Upper lobe of left lung (tissue), 4 donors: Measurements from ENCODE around the gene CATSPERZ.

ENCODE experiments used
- EP300 ChIP-seq, 4 donors: sonication (generic); formaldehyde crosslinking; IDR thresholded peaks; one replicate each; pipeline ENCODE4 v1.5.1; 2017; ENCODE audit warnings: antibody characterized with exemption in 4 of 4, control low read depth in 2 of 4
- POLR2A ChIP-seq, 4 donors: fragments of 450-650 bp; IDR thresholded peaks; one replicate each; pipeline ENCODE4 v1.5.1; 2016 to 2017; ENCODE audit warnings: antibody characterized with exemption in 4 of 4, mild to moderate bottlenecking in 2 of 4
- POLR2AphosphoS5 ChIP-seq, 2 donors: sonication (generic); formaldehyde crosslinking; IDR thresholded peaks; one replicate each; pipeline ENCODE4 v1.5.1; 2017; ENCODE audit warnings: antibody characterized with exemption in 2 of 2
- TF ChIP-seq, protein P1 (sequence below), 6 experiments: fragments of 450-650 bp in 4 of 6; fragments of 200-600 bp in 2 of 6; sonication (generic) in 2 of 6; IDR thresholded peaks; one replicate each; pipeline ENCODE4 v1.5.1; 2016 to 2019; ENCODE audit warnings: antibody characterized with exemption in 6 of 6

DNA sequence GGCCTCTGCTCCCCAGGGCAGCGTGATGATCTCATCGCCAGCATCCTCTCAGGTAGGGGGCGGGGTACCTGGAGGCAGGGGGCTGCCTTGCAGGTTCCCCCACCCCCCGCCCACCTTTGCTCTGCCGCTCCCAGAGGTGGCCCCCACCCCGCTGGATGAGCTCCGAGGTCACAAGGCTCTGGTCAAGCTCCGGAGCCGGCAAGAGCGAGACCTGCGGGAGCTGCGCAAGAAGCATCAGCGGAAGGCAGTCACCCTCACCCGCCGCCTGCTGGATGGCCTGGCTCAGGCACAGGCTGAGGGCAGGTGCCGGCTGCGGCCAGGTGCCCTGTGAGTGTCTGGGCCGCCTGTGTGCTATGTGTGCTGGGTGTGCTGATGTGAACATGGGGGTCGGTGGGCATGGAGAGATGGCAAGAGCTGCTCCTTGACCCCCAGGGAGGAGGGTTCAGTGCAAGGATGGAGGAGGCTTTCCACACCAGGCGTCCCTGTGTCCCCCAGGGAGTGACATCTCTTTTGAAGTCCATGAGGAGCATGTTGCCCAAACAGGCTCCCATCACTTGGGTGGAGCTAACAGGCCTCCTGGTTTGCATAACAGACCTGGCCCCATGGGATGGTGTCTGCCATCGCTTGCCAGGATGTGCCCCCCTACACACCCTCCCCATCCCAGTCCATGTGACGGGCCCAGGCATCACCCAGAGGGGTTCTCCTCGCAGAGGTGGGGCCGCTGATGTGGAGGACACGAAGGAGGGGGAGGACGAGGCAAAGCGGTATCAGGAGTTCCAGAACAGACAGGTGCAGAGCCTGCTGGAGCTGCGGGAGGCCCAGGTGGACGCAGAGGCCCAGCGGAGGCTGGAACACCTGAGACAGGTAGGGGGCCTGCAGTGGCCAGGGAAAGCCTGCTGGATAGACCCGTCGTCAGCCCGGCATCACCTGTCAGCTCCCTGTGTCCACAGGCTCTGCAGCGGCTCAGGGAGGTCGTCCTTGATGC, 34.7 kb upstream of the CATSPERZ start:
- TF ChIP-seq, protein P1, sequence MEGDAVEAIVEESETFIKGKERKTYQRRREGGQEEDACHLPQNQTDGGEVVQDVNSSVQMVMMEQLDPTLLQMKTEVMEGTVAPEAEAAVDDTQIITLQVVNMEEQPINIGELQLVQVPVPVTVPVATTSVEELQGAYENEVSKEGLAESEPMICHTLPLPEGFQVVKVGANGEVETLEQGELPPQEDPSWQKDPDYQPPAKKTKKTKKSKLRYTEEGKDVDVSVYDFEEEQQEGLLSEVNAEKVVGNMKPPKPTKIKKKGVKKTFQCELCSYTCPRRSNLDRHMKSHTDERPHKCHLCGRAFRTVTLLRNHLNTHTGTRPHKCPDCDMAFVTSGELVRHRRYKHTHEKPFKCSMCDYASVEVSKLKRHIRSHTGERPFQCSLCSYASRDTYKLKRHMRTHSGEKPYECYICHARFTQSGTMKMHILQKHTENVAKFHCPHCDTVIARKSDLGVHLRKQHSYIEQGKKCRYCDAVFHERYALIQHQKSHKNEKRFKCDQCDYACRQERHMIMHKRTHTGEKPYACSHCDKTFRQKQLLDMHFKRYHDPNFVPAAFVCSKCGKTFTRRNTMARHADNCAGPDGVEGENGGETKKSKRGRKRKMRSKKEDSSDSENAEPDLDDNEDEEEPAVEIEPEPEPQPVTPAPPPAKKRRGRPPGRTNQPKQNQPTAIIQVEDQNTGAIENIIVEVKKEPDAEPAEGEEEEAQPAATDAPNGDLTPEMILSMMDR (IDR thresholded peaks at IDR 0.05), result no peak
- TF ChIP-seq POLR2A (IDR thresholded peaks at IDR 0.05) (no peak), POLR2AphosphoS5 (IDR thresholded peaks at IDR 0.05) (no peak), EP300 (IDR thresholded peaks at IDR 0.05) (no peak)
